NT2/D1 (cell line): Measurements from ENCODE around the gene CCDC13.

ENCODE experiments used
- DNase-seq: peaks from one replicate; pipeline ENCODE4 v3.0.0-alpha.2; 2011; ENCODE audit warnings: low read depth, low spot score
- H3K27me3 ChIP-seq: 2 replicates; pipeline ENCODE4 v1.6.0; 2011; ENCODE audit warnings: mild to moderate bottlenecking; ENCODE audit not compliant: insufficient read length, insufficient read depth
- H3K36me3 ChIP-seq: 2 replicates; pipeline ENCODE4 v1.6.1; 2011; ENCODE audit warnings: mild to moderate bottlenecking, low read length, mixed read lengths; ENCODE audit not compliant: insufficient read depth, insufficient read length
- H3K4me1 ChIP-seq: 2 replicates; pipeline ENCODE4 v1.5.1; 2011; ENCODE audit not compliant: insufficient read depth, insufficient read length
- H3K4me3 ChIP-seq: 2 replicates; pipeline ENCODE4 v1.5.1; 2011; ENCODE audit warnings: low read depth; ENCODE audit not compliant: insufficient read length
- H3K9ac ChIP-seq: 2 replicates; pipeline ENCODE4 v1.6.0; 2011; ENCODE audit warnings: low read depth; ENCODE audit not compliant: insufficient read length
- H3K9me3 ChIP-seq: 2 replicates; pipeline ENCODE4 v1.5.1; 2011; ENCODE audit warnings: mild to moderate bottlenecking, low read length; ENCODE audit not compliant: insufficient read depth
- SUZ12 ChIP-seq: IDR thresholded peaks from 2 replicates; pipeline ENCODE4 v1.6.1; 2011; ENCODE audit not compliant: insufficient read length, insufficient read depth; ENCODE audit errors: extremely low read depth
- YY1 ChIP-seq: IDR thresholded peaks from 2 replicates; pipeline ENCODE4 v1.6.1; 2011; ENCODE audit not compliant: insufficient read length, insufficient read depth
- ZNF274 ChIP-seq: IDR thresholded peaks from 2 replicates; pipeline ENCODE4 v1.6.1; 2011; ENCODE audit warnings: mild to moderate bottlenecking, low read depth, low read length

Gene CCDC13

GRCh38 chr3:42728668-42729364 is 44.2 kb downstream of the CCDC13 start:
- H3K4me1 ChIP-seq, result peaks cover 18% of the 10 kb centered on the region
- DNase-seq, result no peak
- TF ChIP-seq SUZ12, result no peak
- TF ChIP-seq YY1, result no peak
- TF ChIP-seq ZNF274, result no peak
- no peaks in the 10 kb centered on the region for H3K36me3 ChIP-seq
- H3K9ac ChIP-seq, result no peak overlapping the region
- no peaks in the 10 kb centered on the region for H3K27me3 ChIP-seq
- H3K4me3 ChIP-seq, result no peak overlapping the region
- H3K9me3 ChIP-seq, result peaks cover 5% of the 10 kb centered on the region; the same call in 1 of the 2 replicates

- TF ChIP-seq YY1, result no peak
- TF ChIP-seq SUZ12, result no peak
- no peak for TF ChIP-seq ZNF274
- H3K4me3 ChIP-seq, result no peak overlapping the region
- no peak overlapping the region for H3K9ac ChIP-seq
- DNase-seq, result no peak
- H3K36me3 ChIP-seq, result no peaks in the 10 kb centered on the region
- peaks cover 14% of the 10 kb centered on the region for H3K4me1 ChIP-seq
- H3K27me3 ChIP-seq, result no peaks in the 10 kb centered on the region
- H3K9me3 ChIP-seq, result peaks cover 5% of the 10 kb centered on the region; the same call in 1 of the 2 replicates
Measured at GRCh38 chr3:42728056-42728455, 45.0 kb downstream of the CCDC13 start.

- Histone ChIP-seq H3K36me3 (no peaks in the 10 kb centered on the region), H3K4me3 (no peak overlapping the region), H3K9me3 (peaks cover 5% of the 10 kb centered on the region; the same call in 1 of the 2 replicates), H3K4me1 (no peaks in the 10 kb centered on the region), H3K9ac (no peak overlapping the region), H3K27me3 (no peaks in the 10 kb centered on the region)
- DNase-seq, result no peak
- no peak for TF ChIP-seq YY1
- TF ChIP-seq SUZ12, result no peak
- no peak for TF ChIP-seq ZNF274
Measured at GRCh38 chr3:42725454-42725853, 47.6 kb downstream of the CCDC13 start.

GRCh38 chr3:42723219-42723618 is 49.8 kb downstream of the CCDC13 start:
- Histone ChIP-seq H3K9me3 (no peaks in the 10 kb centered on the region), H3K36me3 (no peaks in the 10 kb centered on the region), H3K4me1 (no peaks in the 10 kb centered on the region), H3K4me3 (no peak overlapping the region), H3K9ac (no peak overlapping the region), H3K27me3 (no peaks in the 10 kb centered on the region)
- no peak for DNase-seq
- no peak for TF ChIP-seq YY1
